ENCODE measurements around the gene SLC39A6.
"Not testable (repeated sequence)": the region's sequence is repeated elsewhere in the genome, so short reads cannot be mapped to it uniquely, and the experiment has no call there.

SLC39A6 gene

GRCh38 chr18:36094431-36094830 is 34.7 kb downstream of the SLC39A6 start:
- DNase-seq = no peak

- DNase-seq = not testable (repeated sequence)
Measured at GRCh38 chr18:36092116-36092515, 37.0 kb downstream of the SLC39A6 start.

GRCh38 chr18:36089001-36089400 is 40.1 kb downstream of the SLC39A6 start:
- DNase-seq = no peak

GRCh38 chr18:36088256-36088655 is 40.9 kb downstream of the SLC39A6 start:
- no peak for DNase-seq

- no peak for DNase-seq
Measured at GRCh38 chr18:36086186-36086585, 43.0 kb downstream of the SLC39A6 start.

- no peak for DNase-seq
Measured at GRCh38 chr18:36085195-36085594, 43.9 kb downstream of the SLC39A6 start.

GRCh38 chr18:36083729-36084128 is 45.4 kb downstream of the SLC39A6 start:
- DNase-seq = no peak

GRCh38 chr18:36081118-36081517 is 48.0 kb downstream of the SLC39A6 start:
- not testable (repeated sequence) for DNase-seq

- no peak for DNase-seq
Measured at GRCh38 chr18:36078751-36079529, 50.2 kb downstream of the SLC39A6 start.

GRCh38 chr18:36077764-36078163 is 51.4 kb downstream of the SLC39A6 start:
- not testable (repeated sequence) for DNase-seq

GRCh38 chr18:36075862-36076587 is 53.1 kb downstream of the SLC39A6 start:
- no peak for DNase-seq

GRCh38 chr18:36074435-36074834 is 54.7 kb downstream of the SLC39A6 start:
- no peak for DNase-seq

GRCh38 chr18:36073676-36074075 is 55.5 kb downstream of the SLC39A6 start:
- DNase-seq = no peak

- not testable (repeated sequence) for DNase-seq
Measured at GRCh38 chr18:36072406-36072805, 56.7 kb downstream of the SLC39A6 start.

GRCh38 chr18:36067055-36067957 is 61.8 kb downstream of the SLC39A6 start, which contains the start of gene RPRD1A:
TSS of gene RPRD1A (minus strand) at chr18:36067559. CDS start at chr18:36067404, 155 bp downstream.
- peak; percentile 71 to 90 for DNase-seq

GRCh38 chr18:36066686-36067054 is 62.5 kb downstream of the SLC39A6 start:
- DNase-seq = peak in 1 of 2 experiments; percentile 7

GRCh38 chr18:36066001-36066400 is 63.1 kb downstream of the SLC39A6 start:
- no peak for DNase-seq

- not testable (repeated sequence) for DNase-seq
Measured at GRCh38 chr18:36064809-36065079, 64.4 kb downstream of the SLC39A6 start.

GRCh38 chr18:36064027-36064808 is 64.9 kb downstream of the SLC39A6 start:
- DNase-seq = no peak

- no peak for DNase-seq
Measured at GRCh38 chr18:36058674-36059073, 70.5 kb downstream of the SLC39A6 start.
